ENCODE results near the gene OGFOD3.
"Not testable (repeated sequence)": the region's sequence is repeated elsewhere in the genome, so short reads cannot be mapped to it uniquely, and the experiment has no call there.

The OGFOD3 gene

DNA sequence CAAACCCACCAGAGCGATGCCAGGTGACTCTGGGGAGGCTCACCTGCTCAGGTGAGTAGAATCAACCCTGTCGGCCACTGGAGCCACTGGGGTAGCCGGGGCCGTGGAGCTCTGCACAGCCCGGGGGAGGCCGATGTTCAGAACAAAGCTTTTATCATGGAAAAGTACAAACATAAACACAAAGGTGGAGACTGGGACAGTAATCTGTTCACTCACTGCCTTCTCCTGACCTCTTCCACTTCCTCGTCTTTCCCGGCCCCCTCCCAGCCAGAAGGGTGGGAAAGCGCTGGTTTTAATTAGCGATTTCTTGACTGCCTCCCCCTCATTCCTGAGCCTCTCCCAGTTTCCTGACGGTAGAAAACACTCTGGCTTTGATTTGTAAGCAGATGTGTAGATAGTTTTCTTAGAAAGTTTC lies 69.1 kb downstream of the OGFOD3 start:
- DNase-seq: no peak

- DNase-seq: no peak
These were observed 69.5 kb downstream of the OGFOD3 start for GRCh38 chr17:82348866-82349265.

DNA sequence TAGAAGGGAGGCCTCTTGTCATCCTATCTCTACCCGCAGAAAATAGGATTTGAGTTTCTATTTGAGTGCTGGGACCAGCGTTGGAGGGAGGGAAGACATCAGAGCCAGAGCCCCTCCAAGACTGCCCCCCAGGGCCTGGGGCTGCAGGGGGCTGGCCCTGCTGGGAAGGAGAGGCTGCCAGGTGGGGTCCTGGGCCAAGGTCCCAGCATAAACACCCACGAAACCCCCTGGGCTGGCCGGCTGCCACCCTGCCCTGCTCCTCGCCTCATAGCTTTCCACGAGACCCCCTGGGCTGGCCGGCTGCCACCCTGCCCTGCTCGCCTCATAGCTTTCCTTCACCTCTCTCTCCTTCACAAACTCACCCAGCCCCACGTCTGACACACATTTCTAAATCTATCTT lies 70.0 kb downstream of the OGFOD3 start:
- no peak for DNase-seq

DNA sequence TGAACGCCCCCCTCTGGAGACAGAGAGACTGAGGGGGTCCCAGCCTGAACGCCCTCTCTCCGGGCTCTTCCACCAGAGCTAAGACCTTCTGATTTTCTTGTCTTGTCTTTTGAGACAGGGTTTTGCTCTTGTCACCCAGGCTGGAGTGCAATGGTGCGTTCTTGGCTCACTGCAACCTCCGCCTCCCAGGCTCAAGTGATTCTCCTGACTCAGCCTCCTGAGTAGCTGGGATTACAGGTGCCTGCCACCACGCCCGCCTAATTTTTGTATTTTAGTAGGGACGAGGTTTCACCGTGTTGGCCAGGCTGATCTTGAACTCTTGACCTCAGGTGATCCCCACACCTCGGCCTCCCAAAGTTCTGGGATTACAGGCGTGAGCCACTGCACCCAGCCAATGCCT lies 70.4 kb downstream of the OGFOD3 start:
- DNase-seq: not testable (repeated sequence)

- no peak for DNase-seq
These were observed 71.8 kb downstream of the OGFOD3 start for GRCh38 chr17:82346342-82347300.

GRCh38 chr17:82345151-82345976 lies 73.0 kb downstream of the OGFOD3 start:
- DNase-seq: no peak

DNA sequence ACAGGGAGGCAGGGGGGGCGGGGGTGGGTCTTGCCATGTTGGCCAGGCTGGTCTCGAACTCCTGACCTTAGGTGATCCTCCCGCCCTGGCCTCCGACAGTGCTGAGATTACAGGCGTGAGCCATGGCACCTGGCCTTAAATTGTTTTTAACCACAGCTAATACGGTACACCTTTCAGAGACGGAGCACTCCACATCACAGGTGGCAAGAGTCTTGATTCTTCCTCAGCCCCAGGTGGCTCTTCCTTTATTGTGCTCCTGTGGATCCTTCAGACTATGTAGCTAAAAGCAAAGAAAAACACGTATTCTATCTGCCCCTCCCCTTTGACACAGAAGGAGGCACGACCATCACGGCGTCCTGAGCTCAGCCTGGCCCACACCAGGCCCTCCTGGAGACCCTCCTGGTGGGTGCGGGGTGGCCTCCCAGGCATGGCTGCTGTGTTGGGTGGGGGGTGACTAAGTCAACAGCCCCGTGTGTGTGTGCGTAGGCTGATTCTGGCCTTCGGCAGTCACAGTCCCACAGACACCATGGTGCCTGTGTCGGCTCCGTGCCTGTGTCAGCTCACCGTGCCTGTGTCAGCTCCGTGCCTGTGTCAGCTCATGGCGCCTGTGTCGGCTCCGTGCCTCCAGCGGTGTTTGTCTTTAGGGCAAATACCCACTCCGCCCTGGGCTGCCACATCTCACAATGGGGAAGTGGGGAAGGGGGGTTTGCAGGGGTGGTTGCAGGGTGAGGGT lies 74.0 kb downstream of the OGFOD3 start:
- DNase-seq: no peak

DNA sequence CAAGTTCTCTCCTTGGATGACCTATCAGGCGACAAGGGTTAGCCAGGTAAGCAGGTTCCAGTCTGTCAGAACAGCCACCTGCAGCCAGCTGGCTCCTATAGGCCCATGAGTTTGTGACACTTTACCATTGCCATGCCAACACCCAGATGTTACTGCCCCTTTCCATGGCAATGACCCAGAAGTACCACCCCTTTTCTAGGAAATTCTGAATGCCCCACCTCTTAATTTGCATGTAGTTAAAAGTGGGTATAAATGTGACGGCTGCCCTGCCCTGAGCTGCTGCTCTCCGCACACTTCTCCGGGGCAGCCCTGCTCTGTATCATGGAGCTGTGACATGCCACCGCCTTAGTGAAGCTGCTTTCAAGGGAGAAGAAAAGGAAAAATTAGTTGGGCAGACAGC lies 74.8 kb downstream of the OGFOD3 start:
- DNase-seq: no peak

DNA sequence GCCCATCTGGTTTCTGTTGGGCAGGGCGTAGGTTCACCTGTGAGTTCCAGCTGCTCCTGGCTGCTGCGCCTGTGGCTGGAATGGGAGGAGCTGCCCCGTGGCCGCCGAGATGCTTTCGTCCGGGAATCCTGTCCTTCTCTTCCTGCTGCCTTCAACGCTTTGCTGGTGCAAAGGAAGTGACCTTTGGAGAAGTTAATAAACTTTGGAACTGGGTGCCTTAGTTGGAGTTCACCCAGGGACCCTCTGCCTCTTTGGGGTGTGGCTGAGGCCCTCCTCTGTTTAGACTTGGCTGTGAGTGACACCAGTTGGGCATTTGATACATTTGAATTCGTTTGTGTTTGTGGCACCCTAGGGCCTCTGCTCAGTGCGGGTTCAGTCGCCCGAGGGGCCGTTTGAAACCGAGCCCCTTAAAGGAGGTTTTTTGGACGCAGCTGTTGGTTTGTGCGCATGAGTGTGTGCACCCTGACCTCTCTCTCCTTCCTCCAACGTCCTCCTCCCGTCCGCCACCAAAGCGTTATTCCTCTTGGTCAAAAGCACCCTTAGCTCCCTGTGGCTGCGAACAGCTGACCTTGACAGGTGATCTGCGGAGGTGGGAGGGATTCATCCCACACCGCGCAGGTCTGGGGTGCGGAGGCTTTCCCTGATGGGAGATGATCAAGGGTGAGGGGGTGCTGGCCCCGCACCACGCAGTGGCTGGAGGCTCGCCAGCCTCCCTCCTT lies 75.9 kb downstream of the OGFOD3 start:
- DNase-seq: no peak

DNA sequence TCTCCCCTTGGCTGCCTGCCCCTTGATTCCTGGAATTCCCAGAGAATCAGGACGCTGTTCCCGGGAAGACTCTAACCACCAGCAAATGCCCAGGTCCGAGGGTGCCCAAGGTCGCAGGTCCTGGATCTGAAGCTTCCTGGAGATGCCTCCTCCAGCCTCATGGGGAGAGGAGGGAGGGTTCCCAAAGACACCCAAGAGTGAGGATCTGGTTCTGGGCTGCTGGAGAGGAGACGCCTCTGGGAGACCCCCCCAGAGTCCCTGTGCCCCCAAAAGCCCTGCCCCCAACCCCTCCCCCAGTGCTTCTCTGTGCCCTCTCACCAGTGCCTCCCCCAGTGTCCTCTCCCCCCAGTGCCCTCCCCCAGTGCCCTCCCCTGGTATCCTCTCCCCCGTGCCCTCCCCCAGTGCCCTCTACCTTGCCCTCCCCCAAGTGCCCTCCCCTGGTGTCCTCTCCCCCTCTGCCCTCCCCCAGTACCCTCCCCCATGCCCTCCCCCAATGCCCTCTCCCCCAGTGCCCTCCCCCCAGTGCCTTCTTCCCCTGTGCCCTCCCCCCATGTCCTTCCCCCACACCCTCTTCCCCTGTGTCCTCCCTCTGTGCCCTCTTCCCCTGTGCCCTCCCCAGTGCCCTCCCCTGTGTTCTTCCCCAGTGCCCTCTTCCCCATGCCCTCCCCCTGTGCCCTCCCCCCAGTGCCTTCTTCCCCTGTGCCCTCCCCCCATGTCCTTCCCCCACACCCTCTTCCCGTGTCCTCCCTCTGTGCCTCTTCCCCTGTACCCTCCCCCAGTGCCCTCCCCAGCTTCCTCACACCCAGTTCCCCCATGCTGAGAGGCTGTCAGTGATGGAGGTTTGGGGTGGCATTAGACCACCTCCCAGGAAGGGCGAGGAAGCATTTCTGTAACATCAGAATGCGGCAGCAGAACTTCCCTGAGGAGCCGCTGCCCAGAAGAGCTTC lies 78.5 kb downstream of the OGFOD3 start:
- DNase-seq: no peak
